ENCODE measurements around the gene INPP4B.

GRCh38 chr4:142150483-142150882, 695.6 kb downstream of the INPP4B start:
- TF ChIP-seq EZH2 (IDR thresholded peaks at IDR 0.05) (no peak), JUND (IDR thresholded peaks at IDR 0.05) (no peak), ELF1 (IDR thresholded peaks at IDR 0.05; ENCODE audit: borderline replicate concordance, low read depth) (no peak)
